ENCODE measurements around the gene INSM1.
"Not testable (repeated sequence)": the region's sequence is repeated elsewhere in the genome, so short reads cannot be mapped to it uniquely, and the experiment has no call there.

The INSM1 gene

GRCh38 chr20:20367575-20368417 lies at the start of gene INSM1:
Gene INSM1 (plus strand): TSS chr20:20368104. CDS start chr20:20368268, 164 bp downstream.
- DNase-seq (ENCODE audit: low spot score): no peak

GRCh38 chr20:20318365-20319161 lies 49.3 kb upstream of the INSM1 start:
- no peak for DNase-seq (ENCODE audit: low spot score)

- DNase-seq (ENCODE audit: low spot score): no peak
These were observed 46.8 kb upstream of the INSM1 start for GRCh38 chr20:20321134-20321533.

- DNase-seq (ENCODE audit: low spot score): no peak
These were observed 46.0 kb upstream of the INSM1 start for GRCh38 chr20:20321917-20322316.

- DNase-seq (ENCODE audit: low spot score): no peak
These were observed 45.0 kb upstream of the INSM1 start for GRCh38 chr20:20322912-20323311.

- DNase-seq (ENCODE audit: low spot score): peak; percentile 10
These were observed 40.2 kb upstream of the INSM1 start for GRCh38 chr20:20327746-20328145.

GRCh38 chr20:20329564-20329963 lies 38.3 kb upstream of the INSM1 start:
- DNase-seq (ENCODE audit: low spot score): no peak

- no peak for DNase-seq (ENCODE audit: low spot score)
These were observed 36.7 kb upstream of the INSM1 start for GRCh38 chr20:20331156-20331555.

GRCh38 chr20:20331817-20332216 lies 36.1 kb upstream of the INSM1 start:
- no peak for DNase-seq (ENCODE audit: low spot score)

- DNase-seq (ENCODE audit: low spot score): no peak
These were observed 34.0 kb upstream of the INSM1 start for GRCh38 chr20:20333866-20334265.

GRCh38 chr20:20334489-20334888 lies 33.4 kb upstream of the INSM1 start:
- DNase-seq (ENCODE audit: low spot score): no peak

GRCh38 chr20:20338133-20338730 lies 29.7 kb upstream of the INSM1 start:
- no peak for DNase-seq (ENCODE audit: low spot score)

- DNase-seq (ENCODE audit: low spot score): no peak
These were observed 27.5 kb upstream of the INSM1 start for GRCh38 chr20:20340443-20340842.

- no peak for DNase-seq (ENCODE audit: low spot score)
These were observed 26.5 kb upstream of the INSM1 start for GRCh38 chr20:20341371-20341770.

- DNase-seq (ENCODE audit: low spot score): no peak
These were observed 25.8 kb upstream of the INSM1 start for GRCh38 chr20:20342066-20342465.

- no peak for DNase-seq (ENCODE audit: low spot score)
These were observed 24.0 kb upstream of the INSM1 start for GRCh38 chr20:20343932-20344331.

- DNase-seq (ENCODE audit: low spot score): no peak
These were observed 23.4 kb upstream of the INSM1 start for GRCh38 chr20:20344476-20344875.

- no peak for DNase-seq (ENCODE audit: low spot score)
These were observed 14.3 kb upstream of the INSM1 start for GRCh38 chr20:20353576-20353975.

GRCh38 chr20:20355503-20355902 lies 12.4 kb upstream of the INSM1 start:
- not testable (repeated sequence) for DNase-seq (ENCODE audit: low spot score)

- DNase-seq (ENCODE audit: low spot score): no peak
These were observed 9.1 kb upstream of the INSM1 start for GRCh38 chr20:20358801-20359200.

- DNase-seq (ENCODE audit: low spot score): no peak
These were observed 8.3 kb upstream of the INSM1 start for GRCh38 chr20:20359628-20360027.

GRCh38 chr20:20360464-20360863 lies 7.4 kb upstream of the INSM1 start:
- peak; percentile 85 for DNase-seq (ENCODE audit: low spot score)
